Inflammatory macrophage treated with lipopolysaccharide for 4 hours (primary cell): ENCODE measurements around the gene TTC33.
"Not testable (repeated sequence)": the region's sequence is repeated elsewhere in the genome, so short reads cannot be mapped to it uniquely, and the experiment has no call there.

ENCODE experiments used
- DNase-seq: peaks from one replicate; pipeline ENCODE4 v3.0.0-alpha.2; 2020

TTC33 gene

DNA sequence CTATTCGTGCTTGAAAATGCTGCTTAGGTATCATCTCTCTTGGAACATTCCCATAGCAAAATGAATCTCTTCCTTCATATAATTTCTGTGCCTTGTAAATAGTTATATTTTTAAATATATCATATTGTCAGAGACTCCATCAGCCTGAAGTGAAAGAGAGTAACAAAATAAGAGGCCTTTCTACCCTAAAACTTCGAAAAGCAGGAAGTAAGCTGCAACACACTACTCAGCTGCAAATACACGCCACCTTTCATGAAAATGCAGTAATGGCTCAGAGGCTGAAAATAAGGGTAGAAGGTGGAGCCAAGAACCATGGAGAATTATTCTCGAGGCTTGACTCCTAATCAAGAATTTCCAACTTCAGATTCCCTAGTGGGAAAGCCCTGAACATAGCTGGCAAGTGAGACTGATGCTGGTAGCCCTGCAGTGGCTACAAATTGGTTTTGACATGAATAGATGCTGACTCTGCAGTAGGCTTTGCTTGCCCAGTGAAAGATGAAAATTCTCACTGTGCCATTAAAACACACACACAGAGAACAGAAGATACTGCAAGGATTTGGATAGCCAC lies 106.2 kb downstream of the TTC33 start:
- no peak for DNase-seq

DNA sequence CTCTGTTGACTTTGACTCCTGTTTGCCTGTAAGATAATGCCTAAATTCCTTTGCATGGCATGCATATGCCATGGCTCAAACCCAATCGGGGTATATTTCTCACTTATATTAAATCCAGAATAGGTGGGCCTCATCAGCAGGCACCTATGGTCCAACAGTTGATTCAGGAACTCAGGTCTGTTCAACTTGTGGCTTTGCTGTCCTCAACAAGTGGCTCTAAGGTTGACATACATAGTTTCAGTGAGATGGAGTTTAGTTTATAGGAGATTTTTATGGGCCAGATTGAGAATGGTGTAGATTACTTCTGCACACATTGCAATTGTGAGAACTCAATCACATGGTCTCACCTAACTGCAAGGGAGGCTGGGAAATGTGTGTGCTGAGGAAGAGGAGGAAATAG lies 107.6 kb downstream of the TTC33 start:
- DNase-seq, result no peak

DNA sequence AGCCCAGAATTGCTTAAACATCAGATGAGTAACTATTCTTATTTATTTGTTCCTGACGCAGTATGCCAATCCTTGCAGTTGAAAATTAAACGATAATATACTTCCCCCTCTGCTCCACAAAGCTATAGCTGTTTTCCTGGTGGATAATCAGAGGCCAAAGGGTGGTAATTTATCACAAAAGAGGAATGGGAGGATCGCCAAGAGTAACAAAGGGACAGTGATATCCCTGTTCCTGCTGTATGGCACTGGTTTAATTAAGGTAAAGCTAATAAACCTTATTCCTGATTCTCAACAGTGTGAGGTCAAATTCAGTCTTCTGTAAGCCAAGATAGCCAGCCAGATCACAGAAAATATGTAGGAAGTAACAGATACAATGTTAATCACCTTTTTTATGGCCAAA lies 109.5 kb downstream of the TTC33 start:
- no peak for DNase-seq

DNA sequence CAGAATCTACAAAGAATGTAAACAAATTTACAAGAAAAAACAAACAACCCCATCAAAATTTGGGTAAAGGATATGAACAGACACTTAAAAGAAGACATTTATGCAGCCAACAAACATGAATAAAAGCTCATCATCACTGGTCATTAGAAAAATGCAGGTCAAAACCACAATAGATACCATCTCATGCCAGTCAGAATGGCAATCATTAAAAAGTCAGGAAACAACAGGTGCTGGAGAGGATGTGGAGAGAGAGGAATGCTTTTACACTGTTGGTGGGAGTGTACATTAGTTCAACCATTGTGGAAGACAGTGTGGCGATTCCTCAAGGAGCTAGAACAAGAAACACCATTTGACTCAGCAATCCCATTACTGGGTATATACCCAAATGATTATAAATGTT lies 116.2 kb downstream of the TTC33 start:
- DNase-seq, result not testable (repeated sequence)

GRCh38 chr5:40634593-40634992 lies 121.2 kb downstream of the TTC33 start:
- no peak for DNase-seq

- no peak for DNase-seq
These were observed 121.6 kb downstream of the TTC33 start for GRCh38 chr5:40634154-40634553.

DNA sequence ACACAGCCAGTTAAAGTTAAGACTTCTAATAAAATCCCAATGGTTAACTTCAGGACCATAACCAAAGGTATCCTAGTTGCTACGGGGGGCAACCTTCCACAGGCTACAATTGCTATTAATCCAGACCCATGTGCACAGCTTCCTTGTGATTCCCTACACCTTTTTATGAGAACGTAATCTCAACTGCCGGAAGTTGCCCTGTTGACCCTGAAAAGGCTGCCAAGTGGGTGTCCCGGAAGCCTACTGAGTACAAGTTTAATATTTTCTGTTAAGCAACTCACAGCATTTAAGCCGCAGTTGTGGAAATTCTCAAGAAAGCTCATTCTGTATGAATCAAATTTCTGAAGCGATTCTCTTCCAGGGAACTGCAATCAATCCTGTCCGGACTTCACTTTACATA lies 124.5 kb downstream of the TTC33 start:
- no peak for DNase-seq

- DNase-seq, result no peak
These were observed 125.6 kb downstream of the TTC33 start for GRCh38 chr5:40630126-40630525.

GRCh38 chr5:40628407-40628806 lies 127.4 kb downstream of the TTC33 start:
- peak; percentile 84 for DNase-seq

DNA sequence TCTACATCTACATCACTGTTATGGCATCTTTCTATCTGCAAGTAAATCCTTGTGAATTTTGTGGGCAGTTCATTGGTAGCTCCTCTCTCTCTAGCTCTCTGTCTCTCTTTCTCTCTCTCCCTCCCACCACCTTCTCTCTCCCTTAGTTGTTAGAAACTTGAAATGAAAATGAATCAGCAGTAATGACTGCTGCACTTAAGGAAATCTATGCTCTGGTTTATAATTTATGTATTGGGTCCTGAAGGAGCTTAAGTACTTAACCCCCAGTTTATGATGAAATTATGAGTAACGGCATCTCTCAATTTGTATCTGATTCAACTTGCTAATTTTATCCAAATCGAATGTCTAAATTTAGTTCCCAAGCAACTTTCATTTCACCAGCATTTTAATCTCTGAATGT lies 128.1 kb downstream of the TTC33 start:
- no peak for DNase-seq

GRCh38 chr5:40626801-40627200 lies 129.0 kb downstream of the TTC33 start:
- DNase-seq, result no peak

DNA sequence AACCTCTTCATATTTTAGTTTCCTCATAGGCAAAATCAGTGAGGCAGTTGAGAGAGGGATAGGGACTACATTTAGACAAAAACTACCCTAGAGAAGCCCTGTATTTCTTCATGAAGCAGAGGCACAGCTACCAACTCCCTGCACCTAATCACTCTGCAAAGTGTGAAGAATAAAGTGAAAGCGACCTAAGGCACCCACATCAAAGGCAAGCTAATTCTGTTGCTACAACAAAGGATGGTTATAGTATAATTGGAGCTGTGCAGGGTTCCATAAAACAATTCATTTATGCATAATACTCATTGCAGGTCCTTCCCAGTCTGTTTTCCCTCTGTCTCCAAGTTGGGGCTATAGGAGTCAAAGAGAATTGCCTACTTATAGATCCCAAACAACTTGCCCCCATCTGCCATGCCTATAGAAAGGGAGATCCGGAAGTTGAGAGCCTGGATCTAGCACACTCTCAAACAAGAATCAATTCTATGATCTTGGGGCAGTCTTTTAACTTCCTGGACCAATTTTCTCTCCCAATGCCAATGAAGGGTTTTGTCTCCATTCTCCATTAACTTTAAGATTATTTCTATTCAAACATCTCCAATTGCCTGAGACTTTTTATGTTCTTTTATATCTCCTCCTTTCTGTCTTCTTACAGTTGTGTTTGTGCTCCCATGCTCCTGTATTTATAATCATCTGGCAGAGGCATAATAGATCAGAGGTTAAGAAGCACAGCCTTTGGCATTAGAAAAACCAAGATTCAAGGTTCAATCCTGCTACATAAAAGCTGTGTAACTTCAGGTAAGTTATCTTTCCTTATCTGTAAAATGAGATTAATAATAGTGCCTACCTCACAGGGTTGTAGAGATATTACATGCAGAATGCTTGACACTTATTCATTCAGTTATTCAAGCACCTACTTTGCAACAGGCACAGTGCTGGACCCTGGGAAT lies 132.0 kb downstream of the TTC33 start:
- no peak for DNase-seq

DNA sequence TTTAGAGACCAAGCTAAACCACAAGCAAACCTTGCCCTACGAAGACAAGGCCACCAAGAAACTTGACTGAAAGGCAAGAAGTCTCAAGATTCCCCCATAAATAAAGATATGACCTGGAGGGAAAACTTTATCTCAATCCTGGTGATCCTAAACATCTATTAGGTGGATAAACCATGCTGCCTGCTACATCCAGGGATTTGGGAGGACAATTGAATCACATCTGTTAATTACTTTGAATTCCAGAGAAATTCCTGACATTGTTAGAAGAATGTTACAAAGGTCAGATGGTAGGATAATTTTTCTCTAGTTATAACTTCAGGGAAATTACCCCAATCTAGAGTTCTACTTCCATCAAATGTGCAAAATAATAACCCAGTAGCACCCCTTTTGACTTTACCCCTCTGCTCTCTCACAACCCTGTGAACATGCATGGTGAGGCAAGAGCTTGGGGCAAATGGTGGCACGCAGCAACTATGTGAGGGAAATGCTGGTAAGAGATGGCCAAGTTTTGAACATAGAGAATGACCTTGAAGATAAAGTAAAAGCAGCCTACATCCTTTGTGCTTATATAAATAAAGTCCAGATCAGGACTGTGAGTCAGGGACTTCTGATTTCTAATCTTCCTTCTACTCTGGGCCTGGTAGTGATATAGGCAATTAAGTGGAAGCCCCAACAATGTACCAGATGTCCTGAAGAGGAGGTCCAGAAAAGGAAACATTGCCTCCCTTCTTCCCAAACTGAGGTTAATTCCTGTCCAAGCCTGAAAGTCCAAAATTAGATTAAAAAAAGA lies 133.1 kb downstream of the TTC33 start:
- no peak for DNase-seq

- DNase-seq, result peak; percentile 22
These were observed 136.3 kb downstream of the TTC33 start for GRCh38 chr5:40619421-40619820.

GRCh38 chr5:40618926-40619325 lies 136.8 kb downstream of the TTC33 start:
- no peak for DNase-seq

GRCh38 chr5:40616781-40617180 lies 139.0 kb downstream of the TTC33 start:
- DNase-seq, result peak; percentile 93

DNA sequence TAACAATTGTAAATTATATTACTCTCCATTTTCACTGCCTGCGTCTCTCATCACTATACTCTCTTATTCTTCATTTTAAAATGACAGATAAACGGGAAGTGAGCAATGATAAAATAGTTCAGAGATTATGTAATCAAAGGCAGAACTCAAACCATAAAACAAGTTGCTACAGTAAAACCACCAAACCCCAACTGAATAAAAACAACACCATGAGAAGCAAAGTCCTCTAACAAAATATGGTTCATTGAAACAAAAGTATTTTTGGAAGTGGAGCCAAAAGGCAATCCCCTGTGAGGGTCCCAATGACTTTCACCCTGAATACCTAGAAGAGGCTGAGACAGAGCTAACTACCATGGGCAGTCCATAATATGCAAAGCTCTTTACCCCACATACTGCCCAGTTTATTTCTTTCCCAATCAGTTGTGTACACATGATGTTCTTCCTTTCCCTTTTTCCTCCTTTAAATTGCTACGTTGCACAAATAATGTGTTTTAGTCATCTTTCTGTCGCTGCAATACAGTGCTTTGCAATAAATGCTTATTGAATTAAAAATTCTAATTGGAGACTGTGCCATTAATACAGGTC lies 140.1 kb downstream of the TTC33 start:
- DNase-seq, result peak; percentile 92

DNA sequence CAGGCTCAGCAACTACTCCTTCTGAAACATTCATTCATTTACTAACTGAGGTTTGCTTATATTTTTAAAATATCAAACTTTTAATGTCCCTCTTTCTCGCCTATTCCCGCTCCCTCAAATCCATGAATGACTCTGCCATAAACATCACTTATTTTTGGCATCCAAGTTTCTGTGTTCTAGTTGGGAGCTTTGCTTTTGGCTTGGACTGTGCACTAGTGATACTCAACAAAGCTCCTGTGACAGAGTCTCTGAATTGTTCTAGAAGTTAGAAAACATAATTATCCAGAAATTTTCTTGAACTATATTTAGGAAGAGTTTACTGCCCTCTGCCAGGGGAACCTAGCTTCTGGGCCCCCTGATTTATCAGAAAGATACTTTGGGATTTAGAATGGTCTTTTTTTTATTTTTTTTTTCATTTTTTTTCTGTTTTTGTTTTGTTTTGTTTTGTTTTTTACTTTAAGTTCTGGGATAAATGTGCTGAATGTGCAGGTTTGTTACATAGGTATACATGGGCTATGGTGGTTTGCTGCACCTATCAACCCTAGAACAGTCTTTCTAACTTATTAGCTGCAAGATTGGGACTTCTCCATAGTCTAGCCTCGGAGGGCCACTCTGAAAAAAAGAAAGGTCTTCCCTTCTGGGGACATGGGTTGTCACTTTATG lies 140.7 kb downstream of the TTC33 start:
- DNase-seq, result no peak

GRCh38 chr5:40614466-40614865 lies 141.3 kb downstream of the TTC33 start:
- no peak for DNase-seq

DNA sequence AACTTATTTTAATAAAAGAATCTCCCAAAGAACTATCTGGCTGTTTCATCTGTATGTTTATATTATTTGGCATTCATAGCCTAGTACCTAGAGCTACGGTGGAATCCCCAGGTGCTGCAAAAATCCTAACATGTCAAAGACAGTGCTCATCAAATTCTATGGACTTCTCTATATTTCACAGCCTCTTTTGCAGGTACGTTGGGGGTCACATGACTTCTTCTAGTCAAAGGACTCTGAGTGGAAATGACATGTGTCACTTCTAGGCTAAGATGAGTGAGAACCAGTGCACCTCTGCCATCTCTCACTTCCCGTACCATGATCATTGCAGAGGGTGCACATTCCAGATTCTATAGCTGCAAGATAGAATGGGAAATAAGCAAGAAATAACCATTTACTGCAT lies 148.6 kb downstream of the TTC33 start:
- no peak for DNase-seq

DNA sequence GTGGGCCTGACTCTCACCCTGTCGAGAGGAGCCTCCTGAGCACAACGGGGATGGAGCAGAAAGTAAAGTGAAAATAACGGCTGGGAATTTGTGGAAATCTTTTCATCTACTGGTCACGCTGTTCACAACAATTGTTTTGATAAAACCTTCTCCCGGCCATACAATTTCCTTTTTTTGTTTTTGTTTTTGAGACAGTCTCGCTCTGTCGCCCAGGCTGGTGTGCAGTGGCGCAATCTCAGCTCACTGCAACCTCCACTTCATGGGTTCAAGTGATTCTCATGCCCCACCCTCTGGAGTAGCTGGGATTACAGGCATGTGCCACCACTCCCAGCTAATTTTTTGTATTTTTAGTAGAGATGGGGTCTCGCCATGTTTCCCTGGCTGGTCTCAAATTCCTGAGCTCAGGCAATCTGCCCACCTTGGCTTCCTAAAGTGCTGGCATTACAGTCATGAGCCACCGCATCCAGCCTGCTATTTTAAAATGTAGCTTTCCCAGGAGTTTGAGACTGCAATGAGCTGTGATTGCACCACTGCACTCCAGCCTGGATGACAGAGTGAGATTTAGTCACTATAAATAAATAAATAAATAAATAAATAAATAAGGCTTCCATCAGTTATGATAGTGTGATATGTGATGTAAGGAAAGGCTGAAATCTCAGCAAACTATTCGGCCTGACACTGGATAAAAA lies 149.5 kb downstream of the TTC33 start:
- peak; percentile 19 for DNase-seq
